ENCODE measurements around the gene GAS7. TPM values are rescaled to one million over a fixed set of nuclear protein-coding genes. Genes with fewer than 3 reads are reported as not detected.

GAS7 gene
- polyA plus RNA-seq, 1 donor (not counting 4 experiments of a cell fraction or from before 2014, with no cell fraction given): 0.10 TPM

- no peaks in the 10 kb centered on the region for H4K20me1 ChIP-seq (ENCODE audit: control insufficient read depth, extremely low read depth, insufficient read depth, low read length)
- no peak for TF ChIP-seq EZH2 (IDR thresholded peaks at IDR 0.05; ENCODE audit: low read length)
- TF ChIP-seq, protein P1, sequence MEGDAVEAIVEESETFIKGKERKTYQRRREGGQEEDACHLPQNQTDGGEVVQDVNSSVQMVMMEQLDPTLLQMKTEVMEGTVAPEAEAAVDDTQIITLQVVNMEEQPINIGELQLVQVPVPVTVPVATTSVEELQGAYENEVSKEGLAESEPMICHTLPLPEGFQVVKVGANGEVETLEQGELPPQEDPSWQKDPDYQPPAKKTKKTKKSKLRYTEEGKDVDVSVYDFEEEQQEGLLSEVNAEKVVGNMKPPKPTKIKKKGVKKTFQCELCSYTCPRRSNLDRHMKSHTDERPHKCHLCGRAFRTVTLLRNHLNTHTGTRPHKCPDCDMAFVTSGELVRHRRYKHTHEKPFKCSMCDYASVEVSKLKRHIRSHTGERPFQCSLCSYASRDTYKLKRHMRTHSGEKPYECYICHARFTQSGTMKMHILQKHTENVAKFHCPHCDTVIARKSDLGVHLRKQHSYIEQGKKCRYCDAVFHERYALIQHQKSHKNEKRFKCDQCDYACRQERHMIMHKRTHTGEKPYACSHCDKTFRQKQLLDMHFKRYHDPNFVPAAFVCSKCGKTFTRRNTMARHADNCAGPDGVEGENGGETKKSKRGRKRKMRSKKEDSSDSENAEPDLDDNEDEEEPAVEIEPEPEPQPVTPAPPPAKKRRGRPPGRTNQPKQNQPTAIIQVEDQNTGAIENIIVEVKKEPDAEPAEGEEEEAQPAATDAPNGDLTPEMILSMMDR (optimal IDR thresholded peaks at IDR 0.05 in 1 of 3, IDR thresholded peaks at IDR 0.05 in 1 of 3, conservative IDR thresholded peaks at IDR 0.05 in 1 of 3; ENCODE audit: extremely low read depth in 1 of 3, insufficient read depth in 2 of 3, low read length in 3 of 3): no peak
- no peak for FAIRE-seq
Measured at GRCh38 chr17:10161386-10161785, 37.0 kb downstream of the GAS7 start.

GRCh38 chr17:10156948-10157607 lies 41.3 kb downstream of the GAS7 start:
- DNase-seq (ENCODE audit: low read depth, low spot score) (no peak), FAIRE-seq (no peak)
- no peak overlapping the region for H2AFZ ChIP-seq (ENCODE audit: control insufficient read depth, low read length)
- no peaks in the 10 kb centered on the region for H3K79me2 ChIP-seq (ENCODE audit: control insufficient read depth, insufficient read depth, low read length)
- H3K9me3 ChIP-seq (ENCODE audit: control insufficient read depth, low read depth, low read length): no peaks in the 10 kb centered on the region
- no peak overlapping the region for H3K27ac ChIP-seq (ENCODE audit: control insufficient read depth, insufficient read depth, low read length)
- no peak overlapping the region for H3K9ac ChIP-seq (ENCODE audit: control insufficient read depth, extremely low read depth, insufficient read depth, low read length)
- H3K4me2 ChIP-seq (ENCODE audit: control insufficient read depth, extremely low read depth, insufficient read depth, low read depth, low read length): no peak overlapping the region
- dilution Hi-C loops (cut with MboI; ENCODE audit: extremely low pct_ligation_motif_present, low sequenced_read_pairs): no loop called here
- H3K36me3 ChIP-seq (ENCODE audit: control insufficient read depth in 2 of 2, extremely low read depth in 1 of 2, insufficient read depth in 2 of 2, low read length in 2 of 2): no peaks in the 10 kb centered on the region
- H3K27me3 ChIP-seq (ENCODE audit: control insufficient read depth, extremely low read depth, insufficient read depth, low read length): no peaks in the 10 kb centered on the region
- TF ChIP-seq, protein P1 (optimal IDR thresholded peaks at IDR 0.05 in 1 of 3, IDR thresholded peaks at IDR 0.05 in 1 of 3, conservative IDR thresholded peaks at IDR 0.05 in 1 of 3; ENCODE audit: extremely low read depth in 1 of 3, insufficient read depth in 2 of 3, low read length in 3 of 3): no peak
- no peak for TF ChIP-seq EZH2 (IDR thresholded peaks at IDR 0.05; ENCODE audit: low read length)
- no peak overlapping the region for H3K4me3 ChIP-seq (ENCODE audit: control insufficient read depth in 2 of 3, extremely low read depth in 1 of 3, insufficient read depth in 2 of 3, low read depth in 1 of 3, low read length in 3 of 3)
- no peaks in the 10 kb centered on the region for H3K9me1 ChIP-seq (ENCODE audit: control insufficient read depth, extremely low read depth, insufficient read depth, low read length)
- no peaks in the 10 kb centered on the region for H4K20me1 ChIP-seq (ENCODE audit: control insufficient read depth, extremely low read depth, insufficient read depth, low read length)
- no peaks in the 10 kb centered on the region for H3K4me1 ChIP-seq (ENCODE audit: control insufficient read depth, extremely low read depth, insufficient read depth, low read length)

More at GRCh38 chr17:10161386-10161785, 37.0 kb downstream of the GAS7 start:
- Histone ChIP-seq H2AFZ (ENCODE audit: control insufficient read depth, low read length) (no peak overlapping the region), H3K4me1 (ENCODE audit: control insufficient read depth, extremely low read depth, insufficient read depth, low read length) (no peaks in the 10 kb centered on the region), H3K4me2 (ENCODE audit: control insufficient read depth, extremely low read depth, insufficient read depth, low read depth, low read length) (no peak overlapping the region), H3K9me1 (ENCODE audit: control insufficient read depth, extremely low read depth, insufficient read depth, low read length) (no peaks in the 10 kb centered on the region), H3K27ac (ENCODE audit: control insufficient read depth, insufficient read depth, low read length) (no peak overlapping the region), H3K4me3 (ENCODE audit: control insufficient read depth in 2 of 3, extremely low read depth in 1 of 3, insufficient read depth in 2 of 3, low read depth in 1 of 3, low read length in 3 of 3) (no peak overlapping the region), H3K9ac (ENCODE audit: control insufficient read depth, extremely low read depth, insufficient read depth, low read length) (no peak overlapping the region), H3K36me3 (ENCODE audit: control insufficient read depth in 2 of 2, extremely low read depth in 1 of 2, insufficient read depth in 2 of 2, low read length in 2 of 2) (no peaks in the 10 kb centered on the region), H3K79me2 (ENCODE audit: control insufficient read depth, insufficient read depth, low read length) (no peaks in the 10 kb centered on the region), H3K9me3 (ENCODE audit: control insufficient read depth, low read depth, low read length) (no peaks in the 10 kb centered on the region), H3K27me3 (ENCODE audit: control insufficient read depth, extremely low read depth, insufficient read depth, low read length) (no peaks in the 10 kb centered on the region)
- no peak for DNase-seq (ENCODE audit: low read depth, low spot score)
- dilution Hi-C loops (cut with MboI; ENCODE audit: extremely low pct_ligation_motif_present, low sequenced_read_pairs): no loop called here

Measured in keratinocyte (primary cell).